Cardiac muscle cell (in vitro differentiated cells and primary cell): ENCODE data around the gene ZNF180. TPM values are rescaled to one million over a fixed set of nuclear protein-coding genes. Genes with fewer than 3 reads are reported as not detected.
"Not testable (repeated sequence)": the region's sequence is repeated elsewhere in the genome, so short reads cannot be mapped to it uniquely, and the experiment has no call there.

Source experiments
- DNase-seq, 2 donors: peaks; one replicate each; pipeline versions ENCODE4 v3.0.0 to v3.0.0-alpha.2; 2010 to 2017; ENCODE audit warnings: low read depth in 1 of 2, low spot score in 1 of 2
- H3K27ac ChIP-seq: fragments of 200-600 bp; sonication (generic); 2 replicates; pipeline ENCODE4 v1.5.1; 2016
- H3K27me3 ChIP-seq: fragments of 200-600 bp; sonication (generic); 2 replicates; pipeline ENCODE4 v1.6.0; 2016; ENCODE audit warnings: control low read depth
- H3K36me3 ChIP-seq: fragments of 200-600 bp; sonication (generic); 2 replicates; pipeline ENCODE4 v1.5.1; 2016; ENCODE audit warnings: control low read depth
- H3K4me1 ChIP-seq: fragments of 200-600 bp; sonication (generic); 2 replicates; pipeline ENCODE4 v1.8.1; 2017; ENCODE audit warnings: low read depth, mild to moderate bottlenecking, mixed run types
- H3K4me3 ChIP-seq: fragments of 200-600 bp; sonication (generic); 2 replicates; pipeline ENCODE4 v1.5.1; 2016; ENCODE audit warnings: mild to moderate bottlenecking
- H3K9me3 ChIP-seq: fragments of 200-600 bp; sonication (generic); 2 replicates; pipeline ENCODE4 v1.5.1; 2017; ENCODE audit warnings: low read depth, mild to moderate bottlenecking, control low read depth
- CTCF ChIP-seq: IDR thresholded peaks from 2 replicates; pipeline ENCODE4 v1.5.1; 2012; ENCODE audit warnings: low read depth, mild to moderate bottlenecking, low read length
- polyA plus RNA-seq: library from polyadenylated mRNA; unstranded; fragments of >200 nt; fragmentation: Nextera tagmentation; extraction: Ambion mirVana; gene quantifications from 2 replicates; pipeline ENCODE4 v1.2.1, GENCODE V29; 2016
- total RNA-seq: library from RNA; depleted of rRNA; stranded (reverse); fragments of >200 nt; gene quantifications from 2 replicates; pipeline ENCODE4 v1.2.3, GENCODE V29; 2016

Gene ZNF180
- total and polyA plus RNA-seq, 2 experiments from 2014 or later, result 3.3 to 31.2 TPM

- H3K36me3 ChIP-seq, result peaks cover 7% of the 10 kb centered on the region
- no peaks in the 10 kb centered on the region for H3K9me3 ChIP-seq
- peak overlapping the region; percentile 70 for H3K4me3 ChIP-seq
- no peak for DNase-seq
- H3K27me3 ChIP-seq, result no peaks in the 10 kb centered on the region
- H3K4me1 ChIP-seq, result no peaks in the 10 kb centered on the region
- no peak for TF ChIP-seq CTCF
- no peak overlapping the region for H3K27ac ChIP-seq
Measured at GRCh38 chr19:44498988-44499387, 1.3 kb downstream of the ZNF180 start.

- H3K4me1 ChIP-seq, result no peaks in the 10 kb centered on the region
- H3K27me3 ChIP-seq, result no peaks in the 10 kb centered on the region
- H3K27ac ChIP-seq, result no peak overlapping the region
- H3K4me3 ChIP-seq, result no peak overlapping the region
- DNase-seq, result no peak
- H3K9me3 ChIP-seq, result no peaks in the 10 kb centered on the region
- H3K36me3 ChIP-seq, result peaks cover 7% of the 10 kb centered on the region
- no peak for TF ChIP-seq CTCF
Measured at GRCh38 chr19:44496711-44497110, 3.6 kb downstream of the ZNF180 start.

DNA sequence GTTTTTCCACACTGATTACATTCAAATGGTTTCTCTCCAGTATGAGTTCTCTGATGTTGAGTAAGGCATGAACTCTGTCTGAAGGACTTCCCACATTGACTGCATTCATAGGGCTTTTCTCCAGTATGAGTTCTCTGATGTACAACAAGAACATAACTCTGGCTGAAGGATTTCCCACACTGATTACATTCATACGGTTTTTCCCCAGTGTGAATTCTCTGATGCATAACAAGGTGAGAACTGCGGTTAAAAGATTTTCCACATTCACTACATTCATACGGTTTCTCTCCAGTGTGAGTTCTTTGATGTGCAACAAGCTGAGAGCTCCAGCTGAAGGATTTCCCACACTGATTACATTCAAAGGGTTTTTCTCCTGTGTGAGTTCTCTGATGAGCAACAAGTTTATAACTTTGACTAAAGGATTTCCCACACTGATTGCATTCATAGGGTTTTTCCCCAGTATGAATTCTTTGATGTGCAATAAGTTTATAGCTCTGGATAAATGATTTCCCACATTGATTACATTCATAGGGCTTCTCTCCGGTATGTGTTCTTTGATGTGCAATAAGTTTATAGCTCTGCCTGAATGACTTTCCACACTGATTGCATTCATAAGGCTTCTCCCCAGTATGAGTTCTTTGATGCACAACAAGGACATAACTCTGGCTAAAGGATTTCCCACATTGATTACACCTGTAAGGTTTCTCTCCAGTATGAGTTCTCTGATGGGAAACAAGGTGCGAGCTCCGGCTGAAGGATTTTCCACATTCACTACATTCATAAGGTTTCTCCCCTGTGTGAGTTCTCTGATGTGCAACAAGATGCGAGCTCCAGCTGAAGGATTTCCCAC is 23.5 kb downstream of the ZNF180 start:
- no peak for TF ChIP-seq CTCF
- H3K27ac ChIP-seq, result no peak overlapping the region
- H3K27me3 ChIP-seq, result no peaks in the 10 kb centered on the region
- no peak overlapping the region for H3K4me3 ChIP-seq
- peaks cover 38% of the 10 kb centered on the region for H3K9me3 ChIP-seq
- peaks cover 27% of the 10 kb centered on the region for H3K36me3 ChIP-seq
- H3K4me1 ChIP-seq, result no peaks in the 10 kb centered on the region
- peak; percentile 6 to 17 for DNase-seq

GRCh38 chr19:44468730-44469129 is 31.6 kb downstream of the ZNF180 start:
- not testable (repeated sequence) for H3K27me3 ChIP-seq, H3K9me3 ChIP-seq, H3K36me3 ChIP-seq, H3K4me1 ChIP-seq, DNase-seq, H3K27ac ChIP-seq, H3K4me3 ChIP-seq

GRCh38 chr19:44462600-44463286 is 37.6 kb downstream of the ZNF180 start:
- H3K4me3 ChIP-seq, DNase-seq, H3K27ac ChIP-seq, H3K4me1 ChIP-seq, H3K9me3 ChIP-seq, H3K27me3 ChIP-seq, H3K36me3 ChIP-seq: not testable (repeated sequence)

GRCh38 chr19:44456016-44456415 is 44.3 kb downstream of the ZNF180 start:
- not testable (repeated sequence) for H3K4me1 ChIP-seq, H3K27ac ChIP-seq, H3K36me3 ChIP-seq, H3K27me3 ChIP-seq, H3K9me3 ChIP-seq, H3K4me3 ChIP-seq, DNase-seq

DNA sequence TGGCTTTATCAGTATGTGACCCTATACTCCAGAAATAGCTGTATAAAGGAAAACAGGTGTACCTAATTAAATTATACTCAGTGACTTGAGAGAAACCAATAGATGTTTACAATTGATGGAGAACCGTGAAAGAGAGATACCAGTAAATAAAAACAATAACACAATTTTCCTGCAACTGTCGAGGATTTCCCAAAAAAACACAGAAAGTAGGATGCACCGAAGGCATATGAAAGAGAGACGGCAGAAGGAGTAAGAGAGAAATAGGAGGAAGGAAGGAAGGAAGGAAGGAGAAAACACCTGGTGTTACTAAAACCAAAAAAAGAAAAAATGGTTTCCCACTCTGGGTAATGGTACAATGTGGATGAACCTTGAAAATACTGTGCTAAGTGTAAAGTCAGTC is 45.2 kb downstream of the ZNF180 start:
- Histone ChIP-seq H3K27me3 (no peaks in the 10 kb centered on the region), H3K36me3 (no peaks in the 10 kb centered on the region), H3K27ac (no peak overlapping the region), H3K4me1 (no peaks in the 10 kb centered on the region), H3K4me3 (no peak overlapping the region), H3K9me3 (no peaks in the 10 kb centered on the region)
- DNase-seq, result no peak
- TF ChIP-seq CTCF, result no peak
